Measurements from ENCODE around the gene DNAH10.

DNA sequence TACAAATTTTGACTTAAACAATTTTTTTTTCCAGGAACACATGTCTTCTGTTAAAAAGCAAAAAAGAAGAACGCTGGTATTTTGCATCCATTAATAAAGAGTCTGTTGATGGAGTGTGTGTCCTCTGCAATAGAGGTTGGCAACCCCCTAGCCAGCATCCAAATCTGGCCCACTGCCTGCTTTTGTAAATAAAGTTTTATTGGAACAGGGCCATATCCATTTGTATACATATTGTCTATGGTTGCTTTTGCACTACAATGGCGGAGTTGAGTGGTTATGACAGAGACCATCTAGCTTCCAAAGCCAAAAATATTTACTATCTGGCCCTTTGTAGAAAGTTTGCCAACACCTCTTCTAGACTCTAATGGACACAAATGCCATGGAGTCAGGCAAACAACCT is 160.9 kb downstream of the DNAH10 start:
- TF ChIP-seq, protein P1, sequence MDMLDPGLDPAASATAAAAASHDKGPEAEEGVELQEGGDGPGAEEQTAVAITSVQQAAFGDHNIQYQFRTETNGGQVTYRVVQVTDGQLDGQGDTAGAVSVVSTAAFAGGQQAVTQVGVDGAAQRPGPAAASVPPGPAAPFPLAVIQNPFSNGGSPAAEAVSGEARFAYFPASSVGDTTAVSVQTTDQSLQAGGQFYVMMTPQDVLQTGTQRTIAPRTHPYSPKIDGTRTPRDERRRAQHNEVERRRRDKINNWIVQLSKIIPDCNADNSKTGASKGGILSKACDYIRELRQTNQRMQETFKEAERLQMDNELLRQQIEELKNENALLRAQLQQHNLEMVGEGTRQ (IDR thresholded peaks at IDR 0.05; ENCODE audit: borderline replicate concordance, low read depth, low read length): no peak
- TF ChIP-seq EP300 (IDR thresholded peaks at IDR 0.05; ENCODE audit: borderline replicate concordance in 1 of 2, control insufficient read depth in 1 of 2, low read depth in 2 of 2, low read length in 2 of 2) (no peak), SMAD5 (IDR thresholded peaks at IDR 0.05; ENCODE audit: low read depth) (no peak), RFX5 (IDR thresholded peaks at IDR 0.05; ENCODE audit: low read depth, low read length) (no peak)
- TF ChIP-seq, protein P2, sequence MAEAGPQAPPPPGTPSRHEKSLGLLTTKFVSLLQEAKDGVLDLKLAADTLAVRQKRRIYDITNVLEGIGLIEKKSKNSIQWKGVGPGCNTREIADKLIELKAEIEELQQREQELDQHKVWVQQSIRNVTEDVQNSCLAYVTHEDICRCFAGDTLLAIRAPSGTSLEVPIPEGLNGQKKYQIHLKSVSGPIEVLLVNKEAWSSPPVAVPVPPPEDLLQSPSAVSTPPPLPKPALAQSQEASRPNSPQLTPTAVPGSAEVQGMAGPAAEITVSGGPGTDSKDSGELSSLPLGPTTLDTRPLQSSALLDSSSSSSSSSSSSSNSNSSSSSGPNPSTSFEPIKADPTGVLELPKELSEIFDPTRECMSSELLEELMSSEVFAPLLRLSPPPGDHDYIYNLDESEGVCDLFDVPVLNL (IDR thresholded peaks at IDR 0.05; ENCODE audit: low read depth, low read length): no peak
